ENCODE measurements around the gene COPS7B.
"Not testable (repeated sequence)": the region's sequence is repeated elsewhere in the genome, so short reads cannot be mapped to it uniquely, and the experiment has no call there.

The COPS7B gene

DNA sequence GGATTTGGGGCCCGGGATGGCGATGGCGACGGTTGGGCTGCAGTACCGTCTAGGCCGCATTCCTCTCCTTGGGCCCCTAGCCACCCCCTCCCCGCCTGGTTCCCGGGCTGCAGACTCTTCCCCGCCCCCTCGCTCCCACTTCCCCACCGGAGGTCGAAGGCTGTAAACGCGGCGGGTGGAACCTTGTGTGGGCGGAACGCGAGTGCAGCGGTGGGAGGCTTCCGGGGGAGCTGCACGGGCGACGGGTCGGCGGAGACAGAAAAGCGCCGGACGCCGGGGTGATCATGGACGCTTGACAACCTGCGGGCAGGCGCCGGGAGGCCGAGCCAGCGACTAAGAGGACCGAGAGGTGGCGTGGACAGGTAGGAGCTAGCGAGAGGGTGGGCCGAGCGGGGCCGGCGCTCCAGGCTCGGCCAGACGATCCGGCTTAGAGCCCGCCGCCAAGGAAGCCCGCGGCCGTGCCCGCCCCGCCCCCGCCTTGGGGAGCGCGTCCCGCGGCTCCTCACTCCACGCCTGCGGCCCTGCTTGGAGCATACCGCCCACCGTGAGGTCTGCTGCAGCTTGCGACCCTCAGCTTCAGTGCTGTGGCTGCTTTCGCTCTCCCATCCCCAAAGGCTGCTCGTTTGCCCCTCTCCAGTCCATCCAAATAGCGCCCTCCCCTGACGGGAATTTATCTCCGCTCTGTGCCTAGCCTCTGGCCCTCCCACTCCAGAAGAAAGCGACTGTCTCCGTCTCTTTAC, at the start of gene COPS7B:
Gene COPS7B, plus strand, starts transcription at position 269 of the 740 bp plus-strand sequence. CDS start 2,126 bp downstream, outside the sequence.
- DNase-seq: no peak

DNA sequence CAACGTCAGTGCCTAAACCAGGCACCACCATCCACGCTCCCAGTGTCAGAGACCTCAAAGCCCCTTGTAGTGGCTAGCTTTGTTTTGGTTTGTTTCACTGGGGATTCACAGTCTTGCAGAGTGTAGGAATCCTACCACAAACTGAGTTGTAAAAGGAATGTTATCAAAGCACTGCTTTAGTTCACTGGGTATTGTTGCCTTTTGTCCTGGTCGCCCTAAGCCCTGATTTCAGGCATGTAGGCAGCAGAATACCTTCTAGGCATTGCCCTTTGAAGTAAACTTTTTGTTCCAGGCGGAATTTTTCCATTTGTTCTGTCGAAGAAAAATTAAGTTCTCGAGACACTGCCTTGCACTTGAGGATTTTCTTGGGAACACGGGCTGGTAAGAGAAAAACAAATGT, 48.5 kb upstream of the COPS7B start:
- DNase-seq: no peak

- DNase-seq: no peak
These were observed 42.7 kb upstream of the COPS7B start for GRCh38 chr2:231743376-231744116.

DNA sequence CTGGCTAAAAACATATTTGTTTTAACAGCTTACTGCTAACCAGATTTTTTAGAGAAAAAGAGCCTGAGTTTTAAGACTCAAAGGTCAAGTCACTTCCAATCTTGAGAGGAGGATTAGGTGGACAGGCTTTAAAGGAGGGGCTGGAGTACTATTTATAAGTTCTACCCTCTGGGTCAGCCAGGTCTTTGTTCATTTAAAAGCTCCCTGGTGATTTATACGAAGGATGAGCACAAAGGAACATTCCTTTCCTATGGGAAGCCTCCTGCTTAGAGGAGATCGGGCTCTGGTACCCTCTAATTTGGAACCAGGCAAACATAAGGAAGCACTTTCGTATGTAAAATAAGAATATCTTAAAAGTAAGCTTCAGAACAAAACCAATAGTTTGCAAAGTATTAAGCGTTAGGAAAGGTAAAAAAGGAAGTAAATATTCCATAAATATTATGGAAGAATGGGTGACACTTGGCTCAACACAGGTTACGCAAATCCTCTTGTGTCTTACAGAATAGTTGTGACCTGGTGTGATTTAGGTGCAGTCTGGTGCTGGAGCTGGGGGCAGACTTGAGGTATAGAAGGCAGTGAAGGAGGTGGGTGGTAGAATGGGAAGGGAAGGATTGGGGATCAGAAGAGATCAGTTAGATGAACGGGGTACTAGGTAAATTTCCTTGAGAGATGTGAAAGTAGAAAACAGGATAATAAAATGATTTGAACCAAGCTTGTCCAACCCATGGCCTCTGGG, 40.8 kb upstream of the COPS7B start:
- no peak for DNase-seq

DNA sequence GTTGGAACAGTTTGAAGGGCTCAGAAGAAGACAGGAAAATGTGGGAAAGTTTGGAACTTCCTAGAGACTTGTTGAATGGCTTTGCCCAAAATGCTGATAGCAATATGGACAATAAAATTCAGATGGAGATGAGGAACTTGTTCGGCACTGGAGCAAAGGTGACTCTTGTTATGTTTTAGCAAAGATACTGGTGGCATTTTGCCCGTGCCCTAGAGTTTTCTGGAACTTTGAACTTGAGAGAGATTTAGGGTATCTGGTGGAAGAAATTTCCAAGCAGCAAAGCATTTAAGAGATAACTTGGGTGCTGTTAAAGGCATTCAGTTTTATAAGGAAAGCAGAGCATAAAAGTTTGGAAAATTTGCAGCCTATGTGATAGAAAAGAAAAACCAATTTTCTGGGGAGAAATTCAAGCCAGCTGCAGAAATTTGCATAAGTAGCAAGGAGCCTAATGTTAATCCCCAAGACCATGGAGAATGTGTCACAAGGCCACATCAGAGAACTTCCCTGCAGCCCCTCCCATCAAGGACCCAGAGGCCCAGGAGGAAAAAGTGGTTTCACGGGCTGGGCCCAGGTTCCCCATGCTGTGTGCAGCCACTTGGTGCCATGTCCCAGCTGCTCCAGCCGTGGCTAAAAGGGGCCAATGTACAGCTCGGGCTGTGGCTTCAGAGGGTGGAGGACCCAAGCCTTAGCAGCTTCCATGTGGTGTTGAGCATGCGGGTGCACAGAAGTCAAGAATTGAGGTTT, 37.9 kb upstream of the COPS7B start:
- DNase-seq: not testable (repeated sequence)

GRCh38 chr2:231749016-231749415, 37.2 kb upstream of the COPS7B start:
- not testable (repeated sequence) for DNase-seq

- DNase-seq: no peak
These were observed 35.0 kb upstream of the COPS7B start for GRCh38 chr2:231751042-231751815.

DNA sequence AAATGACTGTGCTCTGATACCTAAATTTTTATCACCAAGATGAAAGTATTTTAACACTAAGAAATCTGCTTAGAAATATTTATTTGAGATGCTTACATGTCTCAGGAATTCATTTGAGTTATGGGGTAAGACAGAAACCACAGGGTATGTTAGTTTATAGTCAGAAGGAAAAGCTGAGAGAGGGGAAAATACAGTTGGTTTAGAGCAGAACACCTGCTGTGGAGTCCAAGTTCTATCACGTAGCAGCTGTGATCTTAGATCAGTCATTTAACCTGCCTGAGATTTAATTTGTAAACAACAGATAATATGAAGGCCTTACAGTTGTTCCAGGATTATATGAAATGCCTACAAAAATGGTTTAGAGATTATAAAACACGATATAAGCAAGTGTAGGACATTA, 34.2 kb upstream of the COPS7B start:
- DNase-seq: no peak

DNA sequence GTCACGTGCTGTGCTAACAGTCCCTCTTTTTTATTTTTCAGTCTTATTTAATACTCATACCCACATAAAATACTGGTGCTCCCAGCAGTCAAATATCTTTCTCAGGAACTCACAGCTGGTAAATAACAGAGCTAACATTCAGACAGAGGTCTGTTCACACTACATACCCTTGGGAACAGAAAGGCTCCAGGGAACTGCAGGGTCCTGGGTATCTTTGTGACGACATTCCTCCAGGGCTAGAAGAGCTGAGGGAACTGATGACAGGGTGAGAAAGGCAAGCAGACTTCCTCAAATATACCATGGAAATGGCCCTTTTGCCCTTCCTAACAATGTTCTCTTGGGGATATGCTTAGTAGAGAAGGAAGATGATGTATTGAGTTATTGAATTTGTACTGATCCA, 24.5 kb upstream of the COPS7B start:
- no peak for DNase-seq

DNA sequence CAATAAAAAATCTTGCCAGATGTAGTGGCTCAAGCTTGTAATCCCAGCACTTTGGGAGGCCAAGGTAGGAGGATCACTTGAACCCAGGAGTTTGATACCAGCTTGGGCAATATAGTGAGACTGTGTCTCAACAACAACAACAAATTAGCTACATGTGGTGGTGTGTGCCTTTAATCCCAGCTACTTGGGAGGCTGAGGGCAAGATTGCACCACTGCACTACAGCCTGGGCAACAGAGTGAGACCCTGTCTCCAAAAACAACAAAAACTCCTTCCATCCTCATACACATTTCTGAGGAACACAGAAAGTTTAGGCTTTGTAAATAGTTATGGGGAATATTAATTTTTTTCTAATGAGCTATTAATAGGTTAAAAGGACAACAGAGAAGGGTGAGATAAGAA, 22.1 kb upstream of the COPS7B start:
- DNase-seq: no peak

DNA sequence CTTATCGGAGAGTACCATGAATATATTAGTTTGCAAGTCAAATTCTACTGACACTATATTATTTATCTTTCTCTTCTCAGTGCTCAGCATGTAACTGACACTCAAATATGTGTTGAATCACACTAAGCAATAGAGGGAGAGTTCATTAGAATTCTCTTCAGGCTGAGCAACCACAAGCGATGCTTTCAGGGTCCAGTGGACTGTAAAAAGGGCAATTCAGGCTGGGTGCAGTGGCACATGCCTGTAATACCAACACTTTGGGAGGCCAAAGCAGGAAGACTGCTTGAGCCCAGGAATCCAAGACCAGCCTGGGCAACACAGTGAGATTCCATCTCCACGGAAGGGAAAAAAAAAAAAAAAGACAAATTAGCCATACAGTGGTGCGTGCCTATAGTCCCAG, 21.5 kb upstream of the COPS7B start:
- no peak for DNase-seq

GRCh38 chr2:231765496-231765929, 20.7 kb upstream of the COPS7B start:
- DNase-seq: no peak

DNA sequence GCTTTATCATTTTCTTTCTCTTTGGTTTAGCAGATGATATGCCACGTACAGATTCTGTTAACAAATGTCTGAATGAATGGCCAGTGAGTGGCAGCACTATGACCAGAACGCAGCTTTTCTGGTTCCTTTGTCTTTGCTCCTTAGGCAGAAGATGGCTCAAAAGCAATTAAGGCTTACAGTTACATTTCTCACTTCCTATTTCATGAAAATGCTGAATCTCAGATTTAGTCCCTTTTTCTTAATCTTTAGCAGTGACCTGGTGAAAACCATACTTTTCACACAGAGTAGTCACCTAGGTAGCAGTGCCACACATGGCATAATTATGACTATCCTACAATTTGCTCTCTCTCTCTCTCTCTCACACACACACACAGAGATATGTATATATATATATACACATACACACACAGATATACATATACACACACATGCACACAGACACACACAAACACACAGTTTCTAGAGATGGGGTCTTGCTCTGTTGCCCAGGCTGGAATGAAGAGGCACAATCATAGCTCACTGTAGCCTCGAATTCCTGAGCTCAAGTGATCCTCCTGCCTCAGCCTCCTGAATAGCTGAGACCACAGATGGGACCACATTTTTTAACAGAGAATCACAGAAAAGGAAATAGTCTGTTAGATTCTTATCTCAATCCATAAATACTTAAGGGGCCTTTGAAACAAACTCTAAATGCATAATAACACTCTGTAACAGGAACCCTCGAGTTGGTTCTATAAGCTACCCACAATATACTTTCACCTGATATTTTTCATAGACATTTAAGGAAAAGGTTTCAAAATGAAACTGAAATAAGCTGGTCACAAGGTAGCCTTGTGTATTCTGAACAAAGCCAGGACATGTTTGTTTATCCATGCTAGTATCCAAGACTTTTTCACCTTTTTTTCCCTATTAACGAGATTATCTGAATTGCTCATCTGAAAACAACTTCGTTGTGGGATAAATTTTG, 16.8 kb upstream of the COPS7B start:
- DNase-seq: no peak

DNA sequence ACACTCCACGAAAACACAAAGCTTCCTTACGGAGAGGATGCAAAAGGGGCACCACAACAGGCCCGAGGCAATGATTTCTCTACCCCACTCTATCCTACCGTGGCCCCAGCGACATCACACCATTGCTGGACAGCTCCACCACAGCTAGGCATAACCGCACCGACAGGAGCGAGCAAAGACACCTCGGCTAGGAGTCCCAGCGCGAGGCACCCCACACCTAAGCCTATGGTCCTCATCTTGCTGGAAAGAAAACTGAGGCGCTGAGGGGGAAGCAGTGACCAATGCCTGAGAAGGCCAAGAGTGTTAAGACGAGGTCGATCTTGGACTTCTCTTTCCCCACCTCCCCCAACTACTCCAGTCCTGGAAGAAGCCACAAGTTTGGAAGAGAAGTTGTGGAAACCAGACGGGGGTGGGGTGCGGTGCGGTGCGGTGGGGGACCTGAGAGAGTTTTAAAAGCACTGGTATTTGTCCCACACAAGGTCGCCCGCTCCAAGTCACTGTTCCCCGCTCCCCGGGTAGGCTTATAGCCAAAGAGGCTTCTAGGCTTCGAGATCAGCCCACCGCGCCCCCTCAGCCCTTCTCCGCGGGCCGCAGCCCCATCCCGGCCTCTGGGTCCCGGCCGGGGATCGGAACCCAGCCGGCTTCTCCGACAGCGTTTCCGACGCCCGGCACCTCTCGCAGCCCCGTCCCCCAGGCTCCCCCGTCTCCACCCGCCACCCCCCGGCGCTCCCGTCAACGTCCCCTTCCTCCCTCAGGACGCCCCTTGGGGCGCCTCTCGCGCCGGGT, 5.9 kb upstream of the COPS7B start:
- DNase-seq: no peak

DNA sequence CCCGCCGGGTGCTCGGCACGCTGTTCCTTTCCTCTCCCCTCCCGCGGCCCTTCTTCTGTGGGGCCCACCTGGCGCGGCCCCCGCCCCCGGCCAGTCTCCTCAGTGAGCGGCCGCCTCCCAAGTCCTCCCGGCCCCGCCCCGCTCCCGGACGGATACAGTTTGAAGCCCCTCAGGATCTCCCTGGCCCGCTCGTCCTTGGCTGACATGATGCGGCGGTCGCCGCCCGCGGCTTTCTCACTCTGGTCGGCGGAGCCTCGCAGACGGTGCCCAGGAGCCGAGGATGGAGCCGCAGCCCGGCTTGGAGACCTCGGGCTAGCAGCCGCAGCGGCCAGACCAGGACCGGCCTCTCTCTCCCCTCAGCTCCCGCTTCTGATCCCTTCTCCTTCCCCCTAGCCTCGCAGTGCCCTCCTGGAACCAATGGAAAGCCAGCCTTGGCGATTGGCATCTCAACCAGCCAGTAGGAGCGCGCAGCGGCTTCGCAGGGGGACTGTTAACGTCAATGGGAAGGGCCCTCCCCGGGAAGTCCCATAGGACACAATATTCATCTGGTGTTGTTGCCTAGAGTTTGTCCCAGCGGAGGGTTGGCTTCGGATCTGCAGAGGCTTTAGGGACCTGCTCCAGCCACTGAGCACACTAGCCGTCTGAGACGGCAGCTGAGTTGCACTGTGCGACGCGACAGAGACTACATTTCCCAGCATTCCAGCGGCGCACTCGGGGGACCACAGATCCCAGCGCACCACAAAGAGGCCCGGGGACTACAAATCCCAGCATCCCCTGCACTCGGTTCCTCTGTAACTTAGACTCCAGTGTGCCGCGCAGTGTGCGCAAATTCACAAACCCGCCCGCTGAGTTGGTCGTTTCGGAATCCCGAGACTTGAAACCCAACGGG, 5.1 kb upstream of the COPS7B start, which contains the start of gene PDE6D:
Gene PDE6D, minus strand, starts transcription at position 374 of the 889 bp plus-strand sequence. Its CDS starts 168 bp downstream, at position 206.
- DNase-seq: peak; percentile 74

DNA sequence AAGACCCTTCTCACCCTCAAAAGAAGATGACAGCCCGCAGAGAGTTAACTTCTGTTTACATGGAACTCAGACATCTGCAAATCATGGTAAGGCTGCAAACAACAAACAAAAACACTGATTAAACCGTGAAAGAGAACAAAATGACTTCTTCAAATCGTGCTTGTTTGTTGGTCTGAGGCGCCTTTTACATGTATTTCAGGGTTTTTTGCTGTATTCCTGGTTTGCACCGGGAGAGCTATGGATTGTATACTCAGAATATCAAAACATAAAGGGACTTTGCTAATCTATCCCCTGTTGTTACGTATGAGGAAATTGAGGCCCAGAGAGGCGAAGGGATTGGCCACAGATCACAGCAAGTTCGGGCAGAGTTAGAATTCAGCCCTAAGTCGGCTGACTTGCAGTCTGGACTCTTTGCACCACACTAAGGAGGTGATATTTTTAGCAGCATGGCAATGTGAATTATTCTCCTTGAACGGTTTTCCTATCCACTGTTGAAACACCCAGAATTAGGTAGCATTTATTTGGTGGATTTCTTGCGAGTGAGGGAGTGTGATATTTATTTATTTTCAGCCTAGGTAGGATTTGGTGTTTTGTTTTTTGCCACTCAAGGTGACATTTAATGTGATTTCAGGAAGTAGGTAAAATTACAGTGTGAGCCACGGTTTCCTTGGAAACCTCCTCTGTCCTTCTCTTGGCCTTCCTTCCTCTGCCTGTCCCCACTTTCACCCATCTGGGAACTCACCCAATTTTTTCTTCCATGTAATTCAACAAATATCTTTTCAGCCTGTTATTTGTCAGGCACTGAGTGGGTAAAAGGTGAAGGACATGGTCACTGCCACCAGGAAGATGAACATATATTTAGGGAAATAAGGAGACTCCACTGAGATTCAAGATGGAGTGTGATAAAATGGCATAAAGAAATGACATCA, 4.2 kb upstream of the COPS7B start:
- no peak for DNase-seq

GRCh38 chr2:231785413-231785812, 832 bp upstream of the COPS7B start:
- DNase-seq: no peak

DNA sequence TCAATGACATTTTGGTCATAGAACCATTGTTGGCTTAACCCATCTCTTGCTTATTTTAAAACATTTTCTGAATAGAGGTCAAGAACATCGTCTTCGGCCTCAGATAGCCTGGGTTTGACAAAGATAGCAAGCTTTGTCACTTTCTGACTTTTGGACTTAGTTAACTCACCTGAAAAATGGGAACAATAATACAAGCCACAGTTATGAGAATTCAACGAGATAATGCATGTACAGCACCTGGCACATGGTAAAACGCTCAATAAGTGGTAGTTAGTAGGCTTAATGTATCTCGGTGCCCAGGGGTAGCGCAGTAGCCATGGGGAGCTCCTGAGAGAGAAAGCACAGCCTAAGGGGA, 446 bp upstream of the COPS7B start:
- DNase-seq: no peak
